Measurements from ENCODE around the gene IMPA2. TPM values are rescaled to one million over a fixed set of nuclear protein-coding genes. Genes with fewer than 3 reads are reported as not detected.

Gene IMPA2
- total and polyA plus RNA-seq, 4 donors: 43.4 to 65.4 (median 61.5) TPM

- no peak for DNase-seq
- Histone ChIP-seq H3K27ac (ENCODE audit: low read depth in 1 of 2, low read length in 1 of 2) (no peak overlapping the region), H3K36me3 (ENCODE audit: control insufficient read depth in 4 of 4, insufficient read depth in 4 of 4, low read length in 4 of 4) (no peaks in the 10 kb centered on the region), H3K9me3 (ENCODE audit: control insufficient read depth in 4 of 4, insufficient read depth in 3 of 4, low read length in 3 of 4) (peaks cover 0 to 3% (median 0%) of the 10 kb centered on the region in 4 donors), H3K27me3 (ENCODE audit: control insufficient read depth in 3 of 3, insufficient read depth in 3 of 3, low read length in 2 of 3) (no peaks in the 10 kb centered on the region), H3K4me1 (ENCODE audit: control insufficient read depth in 5 of 5, insufficient read depth in 5 of 5, low read length in 5 of 5) (peaks cover 0 to 2% (median 0%) of the 10 kb centered on the region in 5 donors), H3K4me3 (no peak overlapping the region), H3K9ac (ENCODE audit: insufficient read depth in 1 of 2, low read length in 2 of 2) (no peak overlapping the region)
- no peak for ATAC-seq (ENCODE audit: insufficient read depth, low FRiP score)
- 92 to 99% methylated on average over 2 of the region's 2 CpGs for WGBS, 2 donors
- no peak for TF ChIP-seq CTCF (IDR thresholded peaks at IDR 0.05; ENCODE audit: control extremely low read depth, extremely low read depth)
These were observed 40.4 kb upstream of the IMPA2 start for GRCh38 chr18:11940956-11941355.

- Histone ChIP-seq H3K27ac (ENCODE audit: low read depth in 1 of 2, low read length in 1 of 2) (no peak overlapping the region), H3K36me3 (ENCODE audit: control insufficient read depth in 4 of 4, insufficient read depth in 4 of 4, low read length in 4 of 4) (no peaks in the 10 kb centered on the region), H3K9me3 (ENCODE audit: control insufficient read depth in 4 of 4, insufficient read depth in 3 of 4, low read length in 3 of 4) (peaks cover 0 to 3% (median 0%) of the 10 kb centered on the region in 4 donors), H3K27me3 (ENCODE audit: control insufficient read depth in 3 of 3, insufficient read depth in 3 of 3, low read length in 2 of 3) (no peaks in the 10 kb centered on the region), H3K9ac (ENCODE audit: insufficient read depth in 1 of 2, low read length in 2 of 2) (no peak overlapping the region), H3K4me3 (no peak overlapping the region), H3K4me1 (ENCODE audit: control insufficient read depth in 5 of 5, insufficient read depth in 5 of 5, low read length in 5 of 5) (peaks cover 0 to 13% (median 3%) of the 10 kb centered on the region in 5 donors)
- DNase-seq: no peak
- no peak for TF ChIP-seq CTCF (IDR thresholded peaks at IDR 0.05; ENCODE audit: control extremely low read depth, extremely low read depth)
- 74 to 83% methylated on average over 6 of the region's 6 CpGs for WGBS, 2 donors
- no peak for ATAC-seq (ENCODE audit: insufficient read depth, low FRiP score)
These were observed 37.8 kb upstream of the IMPA2 start for GRCh38 chr18:11943551-11943950.

- WGBS, 2 donors: 94 to 95% methylated on average over 4 of the region's 4 CpGs
- ATAC-seq (ENCODE audit: insufficient read depth, low FRiP score): no peak
- H3K36me3 ChIP-seq (ENCODE audit: control insufficient read depth in 4 of 4, insufficient read depth in 4 of 4, low read length in 4 of 4): no peaks in the 10 kb centered on the region
These were observed 37.1 kb upstream of the IMPA2 start for GRCh38 chr18:11944252-11944651.

More at GRCh38 chr18:11944252-11944651, 37.1 kb upstream of the IMPA2 start:
- H3K27ac ChIP-seq (ENCODE audit: low read depth in 1 of 2, low read length in 1 of 2): no peak overlapping the region
- peaks cover 0 to 3% (median 0%) of the 10 kb centered on the region in 4 donors for H3K9me3 ChIP-seq (ENCODE audit: control insufficient read depth in 4 of 4, insufficient read depth in 3 of 4, low read length in 3 of 4)
- H3K9ac ChIP-seq (ENCODE audit: insufficient read depth in 1 of 2, low read length in 2 of 2): no peak overlapping the region
- H3K4me3 ChIP-seq: no peak overlapping the region
- no peak for TF ChIP-seq CTCF (IDR thresholded peaks at IDR 0.05; ENCODE audit: control extremely low read depth, extremely low read depth)
- peaks cover 0 to 13% (median 7%) of the 10 kb centered on the region in 5 donors for H3K4me1 ChIP-seq (ENCODE audit: control insufficient read depth in 5 of 5, insufficient read depth in 5 of 5, low read length in 5 of 5)
- no peak for DNase-seq
- H3K27me3 ChIP-seq (ENCODE audit: control insufficient read depth in 3 of 3, insufficient read depth in 3 of 3, low read length in 2 of 3): no peaks in the 10 kb centered on the region
